Measurements from ENCODE around the gene OR10G7.
"Not testable (repeated sequence)": the region's sequence is repeated elsewhere in the genome, so short reads cannot be mapped to it uniquely, and the experiment has no call there.

The OR10G7 gene

DNA sequence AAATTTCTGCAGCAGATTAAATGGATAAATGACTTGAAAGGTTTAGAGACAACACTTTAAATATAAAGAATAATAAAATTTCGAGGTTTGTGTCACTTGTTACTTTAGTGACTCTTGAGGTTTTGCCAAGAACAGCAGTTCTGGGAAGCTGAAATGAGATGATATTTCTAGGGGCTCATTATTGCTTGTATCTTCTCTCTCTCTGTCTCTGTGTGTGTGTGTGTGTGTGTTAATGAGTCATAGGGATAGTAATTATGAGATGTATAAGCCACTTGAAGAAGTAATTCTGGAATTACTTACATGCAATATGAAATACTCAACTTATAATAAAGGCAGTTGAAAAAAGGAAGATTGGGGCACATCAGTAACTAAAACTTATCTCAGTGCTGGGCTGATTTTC is 9.6 kb upstream of the OR10G7 start:
- no peak overlapping the region for H3K4me3 ChIP-seq (ENCODE audit: low read depth, low read length)
- DNase-seq (ENCODE audit: low read depth) = no peak
- TF ChIP-seq, protein P1, sequence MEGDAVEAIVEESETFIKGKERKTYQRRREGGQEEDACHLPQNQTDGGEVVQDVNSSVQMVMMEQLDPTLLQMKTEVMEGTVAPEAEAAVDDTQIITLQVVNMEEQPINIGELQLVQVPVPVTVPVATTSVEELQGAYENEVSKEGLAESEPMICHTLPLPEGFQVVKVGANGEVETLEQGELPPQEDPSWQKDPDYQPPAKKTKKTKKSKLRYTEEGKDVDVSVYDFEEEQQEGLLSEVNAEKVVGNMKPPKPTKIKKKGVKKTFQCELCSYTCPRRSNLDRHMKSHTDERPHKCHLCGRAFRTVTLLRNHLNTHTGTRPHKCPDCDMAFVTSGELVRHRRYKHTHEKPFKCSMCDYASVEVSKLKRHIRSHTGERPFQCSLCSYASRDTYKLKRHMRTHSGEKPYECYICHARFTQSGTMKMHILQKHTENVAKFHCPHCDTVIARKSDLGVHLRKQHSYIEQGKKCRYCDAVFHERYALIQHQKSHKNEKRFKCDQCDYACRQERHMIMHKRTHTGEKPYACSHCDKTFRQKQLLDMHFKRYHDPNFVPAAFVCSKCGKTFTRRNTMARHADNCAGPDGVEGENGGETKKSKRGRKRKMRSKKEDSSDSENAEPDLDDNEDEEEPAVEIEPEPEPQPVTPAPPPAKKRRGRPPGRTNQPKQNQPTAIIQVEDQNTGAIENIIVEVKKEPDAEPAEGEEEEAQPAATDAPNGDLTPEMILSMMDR (IDR thresholded peaks at IDR 0.05; ENCODE audit: insufficient read depth, low read depth, low read length, missing control alignments) = no peak

DNA sequence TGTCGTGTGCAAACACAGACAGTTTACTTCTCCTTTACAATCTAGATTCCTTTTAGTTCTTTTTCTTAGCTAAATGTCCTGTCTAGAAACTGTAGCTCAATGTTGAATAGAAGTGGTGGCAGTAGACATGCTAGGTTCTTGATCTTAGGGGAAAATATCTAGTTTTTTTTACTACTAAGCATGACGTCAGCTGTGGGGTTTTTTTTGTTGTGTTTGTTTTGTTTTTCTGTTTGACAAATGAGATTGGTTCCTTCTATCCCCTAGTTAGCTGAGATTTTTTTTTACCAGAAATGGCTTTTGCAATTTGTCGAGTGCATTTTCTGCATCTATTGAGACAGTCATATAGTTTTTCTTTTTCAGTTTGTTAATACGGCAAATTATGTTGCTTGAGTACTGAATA is 2.3 kb upstream of the OR10G7 start:
- no peak for DNase-seq (ENCODE audit: low read depth)
- TF ChIP-seq, protein P1 (IDR thresholded peaks at IDR 0.05; ENCODE audit: insufficient read depth, low read depth, low read length, missing control alignments) = no peak
- no peak overlapping the region for H3K4me3 ChIP-seq (ENCODE audit: low read depth, low read length)

DNA sequence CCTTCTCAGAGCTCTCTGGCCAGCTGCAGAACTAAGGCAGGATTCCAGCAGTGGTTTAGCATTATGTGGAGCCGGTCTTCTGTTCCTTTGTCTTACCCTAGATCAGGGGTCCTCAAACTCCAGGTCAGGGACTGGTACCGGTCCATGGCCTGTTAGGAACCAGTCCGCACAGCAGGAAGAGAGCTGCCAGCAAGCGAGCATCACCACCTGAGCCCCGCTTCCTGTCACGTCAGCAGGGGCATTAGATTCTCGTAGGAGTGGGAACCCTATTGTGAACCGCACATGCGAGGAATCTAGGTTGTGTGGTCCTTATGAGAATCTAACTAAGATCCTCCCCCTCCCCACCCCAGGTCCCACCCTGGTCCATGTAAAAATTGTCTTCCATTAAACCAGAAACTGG is 1.6 kb downstream of the OR10G7 start:
- no peak for DNase-seq (ENCODE audit: low read depth)
- TF ChIP-seq, protein P1 (IDR thresholded peaks at IDR 0.05; ENCODE audit: insufficient read depth, low read depth, low read length, missing control alignments) = no peak
- H3K4me3 ChIP-seq (ENCODE audit: low read depth, low read length) = no peak overlapping the region

DNA sequence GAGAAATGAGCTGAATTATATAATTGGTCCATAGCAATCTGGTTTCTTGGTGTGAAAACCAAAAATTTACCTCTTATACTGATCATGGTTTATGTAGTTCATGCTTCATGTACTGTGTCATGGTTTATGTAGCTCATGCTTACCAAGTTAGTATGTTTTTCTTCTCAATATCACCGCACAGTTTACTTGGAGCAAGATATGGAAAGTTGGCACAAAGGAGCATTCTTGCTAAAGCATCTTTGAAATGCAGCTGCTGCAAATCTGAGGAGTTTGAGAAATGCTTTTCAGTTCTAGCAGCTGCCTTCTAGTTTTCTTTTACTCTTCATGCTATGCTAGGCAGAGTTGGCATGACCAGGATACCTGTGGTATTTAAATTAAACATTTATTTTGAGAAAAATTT is 4.5 kb downstream of the OR10G7 start:
- no peak overlapping the region for H3K4me3 ChIP-seq (ENCODE audit: low read depth, low read length)
- TF ChIP-seq, protein P1 (IDR thresholded peaks at IDR 0.05; ENCODE audit: insufficient read depth, low read depth, low read length, missing control alignments) = no peak
- no peak for DNase-seq (ENCODE audit: low read depth)

DNA sequence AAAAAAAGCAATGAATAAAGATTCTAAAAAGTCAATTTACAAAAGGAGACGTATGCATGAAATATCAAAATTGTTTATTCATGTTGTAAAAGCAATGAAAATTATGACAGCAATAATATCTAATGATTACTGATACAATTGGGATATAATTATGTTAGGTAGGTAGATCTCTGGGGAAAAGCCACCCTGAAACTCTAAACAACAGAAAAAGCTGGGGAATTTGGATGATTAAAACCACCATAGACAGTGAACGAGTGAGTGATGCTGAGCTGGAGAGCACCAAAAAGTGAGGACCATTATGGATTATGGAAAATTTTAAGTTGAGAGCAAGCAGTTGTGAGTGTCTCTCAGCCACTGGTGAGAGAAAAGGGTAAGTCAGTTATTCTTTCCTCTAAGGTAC is 14.6 kb downstream of the OR10G7 start, which contains the start of gene OR10G8:
TSS of gene OR10G8 (plus strand) at position 301 of the 400 bp plus-strand sequence. CDS start 2,825 bp downstream, outside the sequence.
- H3K4me3 ChIP-seq (ENCODE audit: low read depth, low read length) = no peak within 1 kb of the TSS
- DNase-seq (ENCODE audit: low read depth) = no peak
- TF ChIP-seq, protein P1 (IDR thresholded peaks at IDR 0.05; ENCODE audit: insufficient read depth, low read depth, low read length, missing control alignments) = no peak

DNA sequence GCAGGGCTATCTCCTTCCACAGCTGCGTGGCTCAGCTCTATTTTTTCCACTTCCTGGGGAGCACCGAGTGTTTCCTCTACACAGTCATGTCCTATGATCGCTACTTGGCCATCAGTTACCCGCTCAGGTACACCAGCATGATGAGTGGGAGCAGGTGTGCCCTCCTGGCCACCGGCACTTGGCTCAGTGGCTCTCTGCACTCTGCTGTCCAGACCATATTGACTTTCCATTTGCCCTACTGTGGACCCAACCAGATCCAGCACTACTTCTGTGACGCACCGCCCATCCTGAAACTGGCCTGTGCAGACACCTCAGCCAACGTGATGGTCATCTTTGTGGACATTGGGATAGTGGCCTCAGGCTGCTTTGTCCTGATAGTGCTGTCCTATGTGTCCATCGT is 25.3 kb downstream of the OR10G7 start:
- DNase-seq (ENCODE audit: low read depth); H3K4me3 ChIP-seq (ENCODE audit: low read depth, low read length): not testable (repeated sequence)

DNA sequence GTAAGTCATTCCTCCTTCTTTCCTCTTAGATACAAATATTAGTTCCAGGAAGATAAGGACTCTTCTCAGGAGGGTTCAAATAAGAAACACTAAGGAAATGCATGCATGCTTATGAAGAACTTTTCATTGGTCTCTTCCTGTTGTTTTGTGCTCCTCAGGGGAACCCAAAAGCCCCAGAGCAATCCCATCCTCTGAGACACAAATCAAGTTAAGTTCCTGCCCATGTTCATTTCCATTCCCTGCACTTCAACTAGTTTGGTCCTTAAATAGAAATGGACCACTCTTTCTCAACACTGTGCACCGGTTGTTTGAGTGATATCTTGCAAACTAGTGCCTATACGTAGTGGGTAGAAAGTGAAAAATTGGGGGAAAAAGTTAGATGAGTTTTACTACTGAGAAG is 28.4 kb downstream of the OR10G7 start, which contains the start of gene OR10G4:
TSS of gene OR10G4 (plus strand) at position 301 of the 400 bp plus-strand sequence. CDS start 2,578 bp downstream, outside the sequence.
- TF ChIP-seq, protein P1 (IDR thresholded peaks at IDR 0.05; ENCODE audit: insufficient read depth, low read depth, low read length, missing control alignments) = no peak
- DNase-seq (ENCODE audit: low read depth) = no peak
- no peak within 1 kb of the TSS for H3K4me3 ChIP-seq (ENCODE audit: low read depth, low read length)
